22Rv1 (cell line): ENCODE results near the gene HECW1.

Experiments
- H3K27ac ChIP-seq: fragments of 450-650 bp; 2 replicates; pipeline ENCODE4 v1.5.1; 2017
- ZFX ChIP-seq: fragments of 450-650 bp; IDR thresholded peaks from 2 replicates; pipeline ENCODE4 v1.6.1; 2017; ENCODE audit warnings: antibody characterized with exemption, borderline replicate concordance
- TF ChIP-seq, protein P1 (sequence below): fragments of 450-650 bp; IDR thresholded peaks from 2 replicates; pipeline ENCODE4 v1.5.1; 2017; ENCODE audit warnings: mild to moderate bottlenecking

The HECW1 gene

DNA sequence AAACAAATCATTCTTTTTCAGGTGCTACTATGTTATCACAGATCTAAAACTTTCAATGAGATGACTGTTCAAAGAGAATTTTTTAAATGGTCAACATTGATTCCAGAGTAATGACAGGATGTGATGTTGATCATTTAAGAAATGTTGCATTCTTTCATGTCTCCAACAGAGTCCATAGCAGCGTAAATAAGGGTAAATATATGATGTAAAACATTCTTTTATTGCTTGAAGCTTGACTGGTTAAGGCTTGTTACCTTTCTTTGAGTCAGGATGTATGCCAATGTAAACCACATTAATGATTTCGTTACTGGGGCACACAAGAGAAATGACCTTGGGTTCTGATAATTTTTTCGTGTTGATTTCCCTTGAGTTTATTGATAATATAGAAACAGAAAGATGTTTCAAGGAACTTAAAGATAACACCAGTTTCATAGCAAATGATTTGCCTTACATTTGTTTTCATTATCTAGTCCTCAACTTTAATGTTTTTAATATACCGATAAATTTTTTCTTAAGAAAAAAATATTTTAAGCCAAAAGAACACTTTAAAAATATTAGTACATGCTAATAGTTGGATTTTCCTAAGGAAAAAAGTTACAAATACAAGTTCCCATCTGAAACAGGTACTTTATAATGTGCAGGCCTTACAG, 473.9 kb downstream of the HECW1 start:
- TF ChIP-seq, protein P1, sequence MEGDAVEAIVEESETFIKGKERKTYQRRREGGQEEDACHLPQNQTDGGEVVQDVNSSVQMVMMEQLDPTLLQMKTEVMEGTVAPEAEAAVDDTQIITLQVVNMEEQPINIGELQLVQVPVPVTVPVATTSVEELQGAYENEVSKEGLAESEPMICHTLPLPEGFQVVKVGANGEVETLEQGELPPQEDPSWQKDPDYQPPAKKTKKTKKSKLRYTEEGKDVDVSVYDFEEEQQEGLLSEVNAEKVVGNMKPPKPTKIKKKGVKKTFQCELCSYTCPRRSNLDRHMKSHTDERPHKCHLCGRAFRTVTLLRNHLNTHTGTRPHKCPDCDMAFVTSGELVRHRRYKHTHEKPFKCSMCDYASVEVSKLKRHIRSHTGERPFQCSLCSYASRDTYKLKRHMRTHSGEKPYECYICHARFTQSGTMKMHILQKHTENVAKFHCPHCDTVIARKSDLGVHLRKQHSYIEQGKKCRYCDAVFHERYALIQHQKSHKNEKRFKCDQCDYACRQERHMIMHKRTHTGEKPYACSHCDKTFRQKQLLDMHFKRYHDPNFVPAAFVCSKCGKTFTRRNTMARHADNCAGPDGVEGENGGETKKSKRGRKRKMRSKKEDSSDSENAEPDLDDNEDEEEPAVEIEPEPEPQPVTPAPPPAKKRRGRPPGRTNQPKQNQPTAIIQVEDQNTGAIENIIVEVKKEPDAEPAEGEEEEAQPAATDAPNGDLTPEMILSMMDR: no peak
- no peak for TF ChIP-seq ZFX
- H3K27ac ChIP-seq: no peak overlapping the region

DNA sequence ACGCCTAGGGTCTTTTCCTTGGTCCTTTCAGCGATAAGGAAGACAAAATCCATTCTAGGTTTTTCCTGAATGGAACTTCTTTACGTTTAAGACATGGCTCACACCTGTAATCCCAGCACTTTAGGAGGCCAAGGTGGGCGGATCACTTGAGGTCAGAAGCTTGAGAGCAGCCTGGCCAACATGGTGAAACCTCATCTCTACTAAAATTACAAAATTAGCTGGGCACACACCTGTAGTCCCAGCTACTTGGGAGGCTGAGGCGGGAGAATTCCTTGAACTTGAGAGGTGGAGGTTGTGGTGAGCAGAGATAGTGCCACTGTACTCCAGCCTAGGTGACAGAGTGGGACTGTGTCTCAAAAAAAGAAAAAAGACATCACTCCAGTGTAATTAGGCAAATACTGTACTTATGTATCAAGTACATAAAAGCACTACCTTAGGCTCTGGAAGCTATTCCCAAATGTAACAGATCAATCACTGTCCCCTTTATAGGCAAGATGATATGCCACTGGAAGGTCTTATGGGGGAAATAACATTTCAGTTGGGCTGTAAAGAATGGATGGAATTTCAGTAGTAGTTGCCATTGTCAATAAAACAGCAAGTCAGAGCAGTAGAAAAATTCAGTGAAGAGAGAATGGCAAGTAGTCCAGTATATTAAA, 476.2 kb downstream of the HECW1 start:
- no peak for TF ChIP-seq ZFX
- TF ChIP-seq, protein P1: no peak
- H3K27ac ChIP-seq: no peak overlapping the region

DNA sequence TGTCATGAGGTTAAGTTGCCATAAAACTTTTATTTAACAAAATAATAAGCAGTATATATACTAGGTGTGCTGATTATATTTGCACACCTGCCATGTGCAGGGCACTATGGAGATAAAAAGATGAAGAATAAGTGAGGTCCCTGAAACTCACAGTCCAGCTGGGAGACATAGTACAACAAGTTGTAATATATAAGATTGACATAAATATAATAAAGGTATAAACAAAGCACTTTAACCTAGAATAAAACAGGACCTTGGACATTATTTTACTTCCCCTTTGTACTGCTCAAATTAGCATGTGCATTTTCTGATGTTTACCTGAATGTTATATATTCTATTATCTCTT, 476.7 kb downstream of the HECW1 start:
- H3K27ac ChIP-seq: no peak overlapping the region
- TF ChIP-seq, protein P1: no peak
- no peak for TF ChIP-seq ZFX

DNA sequence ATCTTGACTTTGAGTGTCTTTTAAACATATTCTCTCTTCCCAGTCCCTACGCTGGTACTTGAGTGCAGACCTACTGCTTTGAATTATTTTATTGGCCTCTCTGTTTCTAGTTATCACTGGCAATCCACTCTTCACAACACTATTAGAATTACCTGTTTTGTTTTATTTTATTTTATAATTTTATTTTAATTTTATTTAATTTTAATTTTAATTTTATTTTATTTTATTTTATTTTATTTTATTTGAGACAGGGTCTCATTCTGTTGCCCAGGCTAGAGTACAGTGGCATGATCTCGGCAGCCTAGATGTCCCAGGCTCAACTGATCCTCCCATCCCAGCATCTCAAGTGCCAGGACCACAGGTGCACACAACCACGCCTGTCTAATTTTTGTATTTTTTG, 477.3 kb downstream of the HECW1 start:
- no peak overlapping the region for H3K27ac ChIP-seq
- no peak for TF ChIP-seq ZFX
- TF ChIP-seq, protein P1: no peak

DNA sequence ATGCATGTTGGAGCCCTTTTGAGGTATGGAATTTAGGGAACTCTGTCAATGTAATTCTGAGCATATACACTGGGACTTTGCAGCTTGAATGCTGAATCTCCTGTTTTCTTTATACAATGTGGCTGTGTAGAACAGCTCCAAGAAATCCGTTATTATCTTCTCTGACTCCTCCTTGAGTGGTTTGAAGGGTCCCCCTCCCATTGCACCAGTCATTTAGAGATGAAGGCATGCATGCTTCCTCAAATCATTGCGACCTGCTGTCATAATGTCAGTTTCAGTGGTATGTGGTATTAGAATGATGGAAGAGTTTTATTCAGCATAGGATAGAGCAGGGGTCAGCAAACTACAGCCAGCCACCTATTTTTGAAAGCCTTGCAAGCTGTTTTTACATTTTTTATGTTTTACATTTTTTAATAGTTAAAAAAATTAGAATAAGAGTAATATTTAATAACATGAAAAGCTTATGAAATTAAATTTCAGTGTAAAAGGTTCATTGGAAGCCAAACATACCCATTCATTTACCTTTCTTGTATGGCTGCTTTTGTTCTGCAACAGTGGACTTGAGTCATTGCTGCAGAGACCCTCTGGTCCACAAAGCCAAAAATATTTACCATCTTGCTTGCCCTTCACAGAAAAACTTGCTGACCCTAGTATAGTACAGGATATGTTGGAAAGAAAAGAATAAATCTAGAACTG, 478.6 kb downstream of the HECW1 start:
- no peak for TF ChIP-seq ZFX
- TF ChIP-seq, protein P1: no peak
- H3K27ac ChIP-seq: no peak overlapping the region

DNA sequence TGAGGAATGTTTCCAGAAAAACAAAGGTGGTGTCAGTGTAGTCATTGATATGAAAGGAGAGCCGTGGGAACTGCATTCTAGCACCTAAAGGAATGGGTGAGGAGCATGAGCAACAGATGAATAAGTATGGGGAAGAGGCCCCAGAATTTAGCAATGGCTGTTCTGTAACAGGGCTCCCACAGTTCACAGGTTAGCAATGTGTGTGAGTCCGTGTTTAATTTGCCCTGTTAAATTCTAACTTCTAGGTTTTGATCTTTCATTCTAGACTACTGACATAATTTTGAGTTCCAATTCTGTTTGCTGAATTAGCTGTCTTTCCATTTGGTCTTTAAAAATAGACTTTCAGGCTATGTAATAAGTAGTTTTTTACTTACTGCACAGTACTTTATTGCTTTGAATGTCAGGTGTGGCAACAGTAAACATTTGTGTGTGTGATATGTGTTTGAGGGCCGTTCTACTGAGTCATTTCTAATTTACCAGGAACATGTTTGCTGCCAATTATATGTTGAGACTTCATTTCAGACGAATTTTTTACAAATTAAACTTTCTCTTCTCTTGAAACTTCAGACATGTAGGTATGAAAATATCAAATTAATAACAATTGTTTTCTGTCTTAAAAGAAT, 479.2 kb downstream of the HECW1 start:
- no peak overlapping the region for H3K27ac ChIP-seq
- TF ChIP-seq ZFX: no peak
- TF ChIP-seq, protein P1: no peak

DNA sequence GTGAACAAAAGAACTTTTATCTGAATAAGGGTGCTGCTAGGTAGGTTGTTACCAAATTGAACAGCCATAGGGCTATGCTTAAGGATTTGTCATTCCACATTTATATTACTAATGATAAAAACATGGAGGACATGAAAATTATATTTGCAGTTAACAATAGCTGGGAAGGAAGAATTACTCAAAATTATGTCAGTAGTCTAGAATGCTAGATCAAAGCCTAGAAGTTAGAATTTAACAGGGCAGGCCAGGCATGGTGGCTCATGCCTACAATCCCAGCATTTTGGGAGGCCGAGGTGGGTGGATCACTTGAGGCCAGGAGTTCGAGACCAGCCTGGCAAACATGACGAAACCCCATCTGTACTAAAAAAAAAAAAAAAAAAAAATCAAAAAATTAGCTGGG, 479.9 kb downstream of the HECW1 start:
- no peak overlapping the region for H3K27ac ChIP-seq
- TF ChIP-seq ZFX: no peak
- TF ChIP-seq, protein P1: no peak
